Immature natural killer cell (primary cell): Measurements from ENCODE around the gene CCDC66. TPM values are rescaled to one million over a fixed set of nuclear protein-coding genes. Genes with fewer than 3 reads are reported as not detected.
"Not testable (repeated sequence)": the region's sequence is repeated elsewhere in the genome, so short reads cannot be mapped to it uniquely, and the experiment has no call there.

Experiments
- DNase-seq, 3 donors: peaks; one replicate each; pipeline ENCODE4 v3.0.0; 2022; ENCODE audit warnings: mixed read lengths in 1 of 3
- H3K27ac Mint-ChIP-seq, 6 donors: one replicate each; pipeline ENCODE4 v1.8.0; 2020; ENCODE audit warnings: mixed read lengths in 6 of 6, mild to moderate bottlenecking in 5 of 6, inconsistent platforms in 4 of 6, moderate library complexity in 3 of 6
- H3K27me3 Mint-ChIP-seq, 3 donors: one replicate each; pipeline ENCODE4 v1.8.0; 2020 to 2021; ENCODE audit warnings: low read depth in 3 of 3, mild to moderate bottlenecking in 3 of 3, mixed read lengths in 3 of 3, moderate library complexity in 3 of 3, inconsistent platforms in 1 of 3
- H3K36me3 Mint-ChIP-seq, 3 donors: one replicate each; pipeline ENCODE4 v1.8.0; 2020; ENCODE audit warnings: mixed read lengths in 3 of 3, inconsistent platforms in 2 of 3, mild to moderate bottlenecking in 2 of 3
- H3K4me1 Mint-ChIP-seq, 2 donors: one replicate each; pipeline ENCODE4 v1.8.0; 2020; ENCODE audit warnings: inconsistent platforms in 2 of 2, mild to moderate bottlenecking in 2 of 2, mixed read lengths in 2 of 2, moderate library complexity in 1 of 2
- H3K4me3 Mint-ChIP-seq, 5 donors: one replicate each; pipeline ENCODE4 v1.8.0; 2020; ENCODE audit warnings: mild to moderate bottlenecking in 5 of 5, mixed read lengths in 5 of 5, inconsistent platforms in 3 of 5, moderate library complexity in 3 of 5
- H3K9me3 Mint-ChIP-seq, 6 donors: one replicate each; pipeline ENCODE4 v1.8.0; 2020; ENCODE audit warnings: mild to moderate bottlenecking in 6 of 6, mixed read lengths in 6 of 6, inconsistent platforms in 4 of 6, moderate library complexity in 3 of 6
- polyA plus RNA-seq, 3 donors: library from polyadenylated mRNA; unstranded; fragments of 300-500 nt; fragmentation: Illumina TruSeq; gene quantifications; one replicate each; pipeline ENCODE4 v1.2.3, GENCODE V29; 2021

CCDC66 gene
- 10 to 100 TPM in 2 of 3 donors, 1 to 10 TPM in 1; 9.8 to 14.0 (median 11.1) TPM for polyA plus RNA-seq

DNA sequence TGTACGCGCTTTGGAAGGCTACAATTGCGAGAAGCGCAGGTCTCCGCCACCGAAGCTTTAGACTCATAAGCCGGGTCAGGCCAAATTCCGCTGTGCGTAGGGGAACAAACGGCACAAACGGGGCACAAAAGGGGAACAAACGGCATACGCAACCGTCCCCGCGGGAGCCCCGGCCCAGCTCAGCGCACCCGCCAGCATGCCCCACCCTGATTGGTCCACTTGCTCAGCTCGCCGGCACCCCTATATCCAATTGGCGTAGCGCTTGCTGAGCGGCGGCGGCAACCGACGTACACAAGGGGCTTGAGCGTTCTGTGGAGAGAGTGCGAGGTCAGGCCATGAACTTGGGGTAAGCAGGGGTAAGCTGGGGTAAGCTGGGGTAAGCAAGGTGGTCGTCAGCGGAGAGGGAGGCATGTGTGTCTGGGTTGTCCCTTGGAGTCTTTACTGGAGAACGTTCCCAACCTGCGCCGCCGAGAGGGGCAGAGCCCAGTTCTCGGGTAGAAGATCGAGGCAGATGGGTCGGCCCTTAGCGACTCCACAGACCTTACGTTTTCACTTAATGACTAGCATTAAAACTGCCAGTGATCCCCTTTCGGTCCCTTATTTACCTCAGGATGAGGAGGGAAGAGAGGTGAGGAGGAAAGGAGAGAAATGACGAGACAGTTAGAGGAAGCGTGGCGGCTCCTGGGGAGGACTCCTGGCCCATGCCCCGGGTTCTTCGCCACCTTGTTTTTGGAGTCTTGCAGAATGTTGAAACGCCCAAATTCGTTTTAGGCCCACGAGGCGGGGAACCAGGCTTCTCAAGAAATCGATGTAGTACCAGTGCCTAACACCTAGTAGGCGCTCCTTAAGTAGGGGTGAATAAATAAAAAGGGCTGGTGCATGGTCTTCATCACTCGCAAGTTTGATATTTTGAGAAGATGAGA lies at the start of gene CCDC66:
Gene CCDC66 (plus strand): TSS at position 268 of the 923 bp plus-strand sequence. CDS start 68 bp downstream, at position 336.
- DNase-seq = peak; percentile 91 to 92 (median 91)
- H3K9me3 Mint-ChIP-seq = no peaks in the 10 kb centered on the region
- H3K27ac Mint-ChIP-seq = peak within 1 kb of the TSS; percentile 96 to 99 (median 98)
- peak within 1 kb of the TSS; percentile 96 to 99 (median 98) for H3K4me3 Mint-ChIP-seq
- H3K27me3 Mint-ChIP-seq = peaks cover 11 to 14% (median 12%) of the 10 kb centered on the region in 3 donors
- peaks cover 30% of the 10 kb centered on the region in 2 donors for H3K4me1 Mint-ChIP-seq
- H3K36me3 Mint-ChIP-seq = peaks cover 5 to 6% (median 5%) of the 10 kb centered on the region in 3 donors

DNA sequence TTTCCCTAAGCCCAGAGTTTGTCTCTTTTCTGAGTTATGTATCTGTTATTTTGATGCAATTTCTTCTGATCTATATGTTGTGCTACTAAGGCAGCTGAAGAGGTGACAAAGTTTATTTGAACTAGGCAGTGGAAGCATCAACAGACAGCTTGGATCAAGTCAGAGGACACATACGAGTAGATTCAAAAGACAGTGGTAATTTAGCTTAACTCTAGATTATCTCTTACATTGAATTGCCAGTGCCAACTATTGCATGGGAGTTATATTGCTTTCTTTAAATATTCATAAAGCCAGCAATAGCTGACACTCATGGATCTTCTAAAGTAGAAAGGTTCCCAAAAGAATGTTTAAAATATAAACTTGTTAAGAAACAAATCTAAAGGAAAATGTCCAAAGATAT lies 37.3 kb upstream of the CCDC66 start:
- Mint-ChIP-seq H3K27me3 (peaks cover 6 to 16% (median 12%) of the 10 kb centered on the region in 3 donors), H3K4me1 (no peaks in the 10 kb centered on the region), H3K9me3 (no peaks in the 10 kb centered on the region), H3K27ac (no peak overlapping the region), H3K36me3 (no peaks in the 10 kb centered on the region), H3K4me3 (no peak overlapping the region)
- no peak for DNase-seq

DNA sequence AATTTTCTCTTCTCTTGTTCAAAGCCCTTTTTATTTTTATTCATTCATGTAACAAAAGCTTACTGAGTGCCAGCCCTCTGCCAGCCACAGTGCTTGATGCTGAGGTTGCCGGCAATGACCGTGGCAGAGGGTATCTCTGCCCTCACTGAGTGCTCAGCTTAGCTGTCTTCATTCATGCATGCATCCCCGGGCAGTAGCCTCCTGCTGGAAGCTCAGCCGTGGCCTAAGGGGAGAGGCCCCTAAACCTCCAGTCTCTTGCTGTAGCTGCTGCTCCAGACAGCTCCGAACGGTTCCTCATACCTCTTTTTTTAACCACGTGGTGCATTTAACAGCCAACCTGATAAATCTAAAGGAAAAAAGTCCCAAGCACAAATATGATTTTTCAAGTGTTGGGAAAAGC lies 34.6 kb upstream of the CCDC66 start:
- no peak overlapping the region for H3K27ac Mint-ChIP-seq
- H3K4me3 Mint-ChIP-seq = no peak overlapping the region
- no peak for DNase-seq
- H3K9me3 Mint-ChIP-seq = no peaks in the 10 kb centered on the region
- no peaks in the 10 kb centered on the region for H3K36me3 Mint-ChIP-seq
- H3K27me3 Mint-ChIP-seq = peaks cover 4 to 15% (median 12%) of the 10 kb centered on the region in 3 donors
- H3K4me1 Mint-ChIP-seq = no peaks in the 10 kb centered on the region

DNA sequence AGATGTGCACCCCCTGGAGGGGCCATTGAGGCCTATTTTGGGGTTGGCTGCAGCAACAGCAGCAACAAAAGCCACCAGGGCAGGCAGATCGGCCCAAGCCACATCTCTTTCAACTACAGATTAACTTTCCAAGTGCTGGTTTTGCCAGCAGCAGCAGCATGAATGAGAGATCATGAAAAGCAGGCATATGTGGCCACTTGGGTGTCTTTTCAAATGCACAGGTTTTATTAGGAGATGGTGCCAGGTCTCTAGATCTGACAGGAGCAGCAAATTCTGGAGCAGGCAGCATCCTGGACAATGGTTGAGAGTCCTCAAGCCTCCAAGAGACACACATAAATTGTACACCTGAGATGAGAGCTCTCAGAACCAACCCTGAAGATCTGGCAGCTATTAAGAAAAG lies 31.7 kb upstream of the CCDC66 start:
- no peak for DNase-seq
- Mint-ChIP-seq H3K9me3 (no peaks in the 10 kb centered on the region), H3K27ac (no peak overlapping the region), H3K4me3 (no peak overlapping the region), H3K4me1 (no peaks in the 10 kb centered on the region), H3K36me3 (no peaks in the 10 kb centered on the region), H3K27me3 (peaks cover 0 to 10% (median 8%) of the 10 kb centered on the region in 3 donors)

DNA sequence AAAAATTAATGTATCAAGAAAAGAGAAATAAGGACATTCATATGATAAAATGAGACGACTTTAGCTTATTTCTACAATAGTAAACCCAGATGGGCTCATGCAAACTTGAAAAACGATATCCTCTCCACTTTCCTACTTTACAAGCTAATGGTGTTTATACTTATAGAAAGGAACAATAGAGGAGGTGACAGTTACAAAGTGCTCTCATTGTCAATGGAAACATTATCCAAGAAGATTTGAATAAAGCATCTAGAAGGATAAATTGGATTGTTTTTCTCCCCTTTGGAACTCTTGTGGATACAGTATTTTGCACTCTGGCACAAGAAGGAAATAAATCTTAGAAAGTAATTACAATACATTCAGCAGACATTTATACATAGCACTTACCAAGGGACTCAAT lies 20.2 kb upstream of the CCDC66 start:
- Mint-ChIP-seq H3K4me1 (no peaks in the 10 kb centered on the region), H3K4me3 (no peak overlapping the region), H3K27ac (no peak overlapping the region), H3K9me3 (peaks cover 0 to 9% (median 3%) of the 10 kb centered on the region in 6 donors), H3K27me3 (peaks cover 2 to 18% (median 16%) of the 10 kb centered on the region in 3 donors), H3K36me3 (peaks cover 0 to 4% (median 0%) of the 10 kb centered on the region in 3 donors)
- DNase-seq = no peak

DNA sequence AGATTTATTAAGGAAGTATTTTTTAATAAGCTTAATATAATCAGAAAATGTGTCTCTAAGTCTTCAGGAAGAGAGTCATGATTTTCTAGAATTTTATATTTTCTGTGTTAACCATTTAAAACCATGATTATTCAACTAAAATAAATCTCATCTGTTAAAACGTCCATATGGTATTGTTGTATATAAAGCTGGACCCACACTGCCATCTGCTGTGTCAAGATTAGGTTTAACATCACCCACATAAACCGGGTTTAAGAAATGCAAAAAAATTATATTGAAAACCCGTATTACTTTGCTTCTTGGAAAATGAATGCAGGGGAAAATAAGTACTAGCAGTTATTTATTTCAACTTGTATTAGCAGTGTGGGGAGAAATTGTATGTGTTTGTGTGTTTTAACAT lies 9.5 kb upstream of the CCDC66 start:
- Mint-ChIP-seq H3K27me3 (peaks cover 2 to 19% (median 8%) of the 10 kb centered on the region in 3 donors), H3K27ac (no peak overlapping the region), H3K4me1 (no peaks in the 10 kb centered on the region), H3K36me3 (no peaks in the 10 kb centered on the region), H3K9me3 (no peaks in the 10 kb centered on the region), H3K4me3 (no peak overlapping the region)
- no peak for DNase-seq

DNA sequence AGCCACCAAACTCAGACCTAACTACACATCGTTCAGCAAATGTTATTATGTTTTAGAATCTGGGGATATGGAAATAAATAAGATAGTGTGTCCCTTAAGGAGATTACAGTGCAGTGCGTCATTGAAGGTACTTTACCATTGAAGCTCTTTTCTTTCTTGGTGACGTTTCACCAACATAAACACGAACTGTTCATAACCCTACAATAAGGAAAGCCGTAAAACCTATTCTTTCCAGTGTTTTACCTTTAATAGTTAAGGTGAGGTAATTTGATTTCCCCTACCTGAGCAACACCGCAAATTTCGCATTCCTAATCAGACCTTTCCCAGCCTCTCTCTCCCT lies 826 bp downstream of the CCDC66 start:
- no peak for DNase-seq
- Mint-ChIP-seq H3K9me3 (no peaks in the 10 kb centered on the region), H3K4me1 (peaks cover 30% of the 10 kb centered on the region in 2 donors), H3K27me3 (peaks cover 11 to 13% (median 11%) of the 10 kb centered on the region in 3 donors), H3K4me3 (peak overlapping the region; percentile 96 to 99 (median 98)), H3K27ac (peak overlapping the region; percentile 96 to 99 (median 98)), H3K36me3 (peaks cover 5 to 6% (median 5%) of the 10 kb centered on the region in 3 donors)

DNA sequence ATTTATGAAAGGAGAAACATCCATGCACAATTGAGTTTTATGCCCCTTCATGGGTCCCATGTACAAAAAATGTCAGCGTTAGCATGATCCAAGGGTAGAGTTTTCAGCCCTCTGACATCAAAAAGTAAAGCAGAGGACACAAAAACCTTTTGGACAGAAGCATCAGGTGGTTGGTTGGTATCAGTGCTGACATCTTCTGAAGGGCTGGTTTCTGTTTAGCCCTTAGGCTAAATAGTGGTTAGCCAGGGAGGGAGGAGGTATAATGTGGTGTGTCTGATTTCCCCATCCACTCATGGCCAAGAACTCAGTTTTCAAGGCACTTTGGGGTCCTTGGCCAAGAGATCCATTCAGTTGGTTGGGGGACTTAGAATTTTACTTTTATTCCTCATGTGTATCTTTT lies 16.5 kb downstream of the CCDC66 start:
- Mint-ChIP-seq H3K4me1 (peaks cover 8 to 19% of the 10 kb centered on the region in 2 donors), H3K36me3 (peaks cover 19 to 44% (median 39%) of the 10 kb centered on the region in 3 donors), H3K27ac (no peak overlapping the region), H3K27me3 (peaks cover 0 to 2% (median 0%) of the 10 kb centered on the region in 3 donors), H3K4me3 (no peak overlapping the region), H3K9me3 (no peaks in the 10 kb centered on the region)
- no peak for DNase-seq

DNA sequence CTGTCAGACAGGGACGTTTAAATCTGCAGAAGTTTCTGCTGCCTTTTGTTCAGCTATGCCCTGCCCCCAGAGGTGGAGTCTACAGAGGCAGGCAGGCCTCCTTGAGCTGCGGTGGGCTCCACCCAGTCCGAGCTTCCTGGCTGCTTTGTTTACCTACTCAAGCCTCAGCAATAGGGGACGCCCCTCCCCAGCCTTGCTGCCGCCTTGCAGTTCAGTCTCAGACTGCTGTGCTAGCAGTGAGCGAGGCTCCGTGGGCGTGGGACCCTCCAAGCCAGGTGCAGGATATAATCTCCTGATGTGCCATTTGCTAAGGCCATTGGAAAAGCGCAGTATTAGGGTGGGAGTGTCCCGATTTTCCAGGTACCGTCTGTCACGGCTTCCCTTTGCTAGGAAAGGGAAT lies 25.0 kb downstream of the CCDC66 start:
- peaks cover 13 to 35% of the 10 kb centered on the region in 2 donors for H3K4me1 Mint-ChIP-seq
- not testable (repeated sequence) for H3K9me3 Mint-ChIP-seq, H3K27me3 Mint-ChIP-seq, H3K27ac Mint-ChIP-seq, H3K4me3 Mint-ChIP-seq, DNase-seq
- peaks cover 14 to 45% (median 43%) of the 10 kb centered on the region in 3 donors for H3K36me3 Mint-ChIP-seq

DNA sequence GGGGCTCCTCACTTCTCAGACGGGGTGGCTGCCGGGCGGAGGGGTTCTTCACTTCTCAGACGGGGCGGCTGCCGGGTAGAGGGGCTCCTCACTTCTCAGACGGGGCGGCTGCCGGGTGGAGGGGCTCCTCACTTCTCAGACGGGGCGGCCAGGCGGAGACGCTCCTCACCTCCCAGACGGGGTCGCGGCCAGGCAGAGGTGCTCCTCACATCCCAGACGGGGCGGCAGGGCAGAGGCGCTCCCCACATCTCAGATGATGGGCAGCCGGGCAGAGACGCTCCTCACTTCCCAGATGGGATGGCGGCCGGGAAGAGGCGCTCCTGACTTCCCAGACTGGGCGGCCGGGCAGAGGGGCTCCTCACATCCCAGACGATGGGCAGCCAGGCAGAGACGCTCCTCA lies 27.3 kb downstream of the CCDC66 start:
- not testable (repeated sequence) for H3K27me3 Mint-ChIP-seq, DNase-seq, H3K27ac Mint-ChIP-seq, H3K4me3 Mint-ChIP-seq, H3K9me3 Mint-ChIP-seq
- peaks cover 14 to 34% (median 23%) of the 10 kb centered on the region in 3 donors for H3K36me3 Mint-ChIP-seq
- peaks cover 6 to 13% of the 10 kb centered on the region in 2 donors for H3K4me1 Mint-ChIP-seq

DNA sequence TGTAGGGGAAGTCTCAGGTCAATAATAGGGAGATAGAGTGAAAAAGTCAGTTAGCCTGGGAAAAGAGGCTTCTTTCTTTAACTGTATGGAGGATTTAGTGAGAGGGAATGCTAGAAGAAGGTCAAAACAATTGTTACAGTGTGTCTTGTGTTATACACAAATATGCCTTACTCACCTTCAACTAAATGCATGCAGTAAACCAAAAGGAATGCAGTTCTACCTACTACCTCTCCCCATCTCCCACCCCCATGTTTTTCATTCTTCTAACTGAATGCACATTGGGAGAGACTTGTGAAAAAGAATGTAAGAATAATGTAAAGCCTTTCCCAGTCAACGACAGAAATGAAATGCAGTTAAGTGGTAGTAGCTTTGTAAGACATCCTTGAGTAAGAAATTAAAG lies 33.8 kb downstream of the CCDC66 start:
- H3K4me1 Mint-ChIP-seq = peaks cover 10 to 11% of the 10 kb centered on the region in 2 donors
- peaks cover 0 to 14% (median 10%) of the 10 kb centered on the region in 3 donors for H3K36me3 Mint-ChIP-seq
- H3K27ac Mint-ChIP-seq = peak overlapping the region in 2 of 6 donors; percentile 1 to 30
- no peaks in the 10 kb centered on the region for H3K27me3 Mint-ChIP-seq
- no peaks in the 10 kb centered on the region for H3K9me3 Mint-ChIP-seq
- no peak overlapping the region for H3K4me3 Mint-ChIP-seq
- no peak for DNase-seq

DNA sequence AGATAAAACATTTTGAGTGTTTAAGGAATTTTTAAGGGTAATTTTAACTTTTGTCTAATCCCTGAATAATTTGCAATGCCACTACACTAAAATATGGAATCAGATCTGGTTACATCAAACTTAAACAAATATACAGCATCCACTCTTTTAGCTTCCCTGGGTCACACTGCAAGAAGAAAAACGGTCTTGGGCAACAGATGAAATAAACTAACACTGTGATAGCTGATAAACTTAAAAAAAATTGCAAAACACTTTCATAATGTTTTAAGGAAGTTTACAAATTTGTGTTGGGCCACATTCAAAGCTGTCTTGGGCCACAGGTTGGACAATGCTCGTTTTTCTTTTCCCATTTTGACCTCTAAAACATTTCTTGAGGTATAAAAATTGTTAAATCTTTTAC lies 34.3 kb downstream of the CCDC66 start:
- H3K4me3 Mint-ChIP-seq = no peak overlapping the region

DNA sequence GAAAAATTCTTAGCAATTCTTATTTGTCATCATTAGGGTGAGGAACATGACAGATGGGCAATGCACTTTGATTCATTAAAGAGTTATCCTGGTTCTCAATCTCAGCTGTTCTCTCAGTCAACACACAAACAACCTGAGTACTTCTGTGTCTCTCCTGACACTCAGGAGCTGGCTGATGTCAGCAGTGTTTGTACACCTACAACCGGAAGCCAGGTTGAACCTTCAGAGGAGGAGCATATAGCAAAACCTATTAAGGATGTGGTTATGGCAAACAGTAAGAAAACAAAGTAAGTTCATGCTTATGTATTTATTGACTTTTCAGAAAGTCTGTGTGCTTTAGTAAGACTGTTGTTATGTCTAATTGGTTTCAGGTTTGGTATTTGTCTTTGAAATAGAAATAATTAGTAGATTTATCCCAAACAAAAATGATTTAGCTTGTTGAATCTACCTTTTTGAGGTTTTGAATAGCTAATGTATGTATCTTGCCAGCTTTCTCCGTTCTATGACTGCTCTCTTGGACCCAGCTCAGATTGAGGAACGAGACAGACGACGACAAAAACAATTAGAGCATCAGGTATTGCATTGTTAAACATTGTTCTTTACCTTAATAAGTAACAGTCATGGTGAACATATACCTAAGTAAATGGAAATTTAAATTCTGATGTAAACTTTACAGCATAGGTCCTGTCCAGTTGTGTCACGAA lies 36.6 kb downstream of the CCDC66 start:
- peak in 2 of 3 donors; percentile 7 to 16 for DNase-seq
- Mint-ChIP-seq H3K27me3 (no peaks in the 10 kb centered on the region), H3K27ac (peak overlapping the region in 5 of 6 donors; percentile 45 to 78 (median 70)), H3K4me3 (peak overlapping the region in 2 of 5 donors; percentile 5 to 21), H3K9me3 (no peaks in the 10 kb centered on the region), H3K4me1 (peaks cover 11 to 14% of the 10 kb centered on the region in 2 donors), H3K36me3 (peaks cover 0 to 35% (median 26%) of the 10 kb centered on the region in 3 donors)

More for the DNA sequence above, 34.3 kb downstream of the CCDC66 start:
- H3K4me1 Mint-ChIP-seq = peaks cover 11% of the 10 kb centered on the region in 2 donors
- peak overlapping the region in 4 of 6 donors; percentile 0 to 37 (median 24) for H3K27ac Mint-ChIP-seq
- no peaks in the 10 kb centered on the region for H3K9me3 Mint-ChIP-seq
- no peaks in the 10 kb centered on the region for H3K27me3 Mint-ChIP-seq
- H3K36me3 Mint-ChIP-seq = peaks cover 0 to 19% (median 13%) of the 10 kb centered on the region in 3 donors
- DNase-seq = no peak
